Hematopoietic multipotent progenitor cell treated with erythropoietin and hydrocortisone succinate and interleukin-3 and kit ligand, for 17 days (in vitro differentiated cells): ENCODE measurements around the gene ARL6.
"Not testable (repeated sequence)": the region's sequence is repeated elsewhere in the genome, so short reads cannot be mapped to it uniquely, and the experiment has no call there.

Source experiments
- DNase-seq: peaks from one replicate; pipeline ENCODE4 v3.0.0-alpha.2; 2015; ENCODE audit warnings: low spot score

The ARL6 gene

DNA sequence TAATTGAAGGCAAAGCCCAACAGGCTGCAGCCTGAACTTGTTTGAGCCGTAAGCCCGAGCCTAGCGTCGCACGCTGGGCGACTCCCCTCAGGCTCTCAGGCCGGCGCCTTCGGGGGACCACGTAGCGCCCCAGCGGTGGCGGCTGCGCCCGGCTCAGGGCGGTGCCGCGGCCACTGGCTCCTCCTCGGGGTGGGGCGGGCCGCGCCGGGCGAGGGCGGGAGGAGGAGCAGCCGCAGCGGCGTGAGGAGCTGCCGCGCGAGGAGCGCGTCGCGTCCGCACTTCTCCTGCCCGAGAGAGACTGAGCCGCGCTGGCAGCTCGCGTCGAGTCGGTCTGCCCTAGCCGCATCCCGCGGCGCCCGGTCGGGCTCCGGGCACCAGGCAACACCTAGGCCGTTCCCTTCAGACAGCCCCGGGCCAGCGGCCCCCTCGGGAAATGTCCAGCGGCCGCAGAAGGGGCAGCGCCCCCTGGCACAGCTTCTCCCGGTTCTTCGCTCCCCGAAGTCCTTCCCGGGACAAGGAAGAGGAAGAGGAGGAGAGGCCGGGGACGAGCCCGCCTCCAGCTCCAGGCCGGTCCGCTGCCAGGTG, 57.3 kb downstream of the ARL6 start, which contains the start of gene CRYBG3:
TSS of gene CRYBG3 (plus strand) at position 238 of the 585 bp plus-strand sequence. CDS start at position 434, 196 bp downstream.
- peak; percentile 7 for DNase-seq

DNA sequence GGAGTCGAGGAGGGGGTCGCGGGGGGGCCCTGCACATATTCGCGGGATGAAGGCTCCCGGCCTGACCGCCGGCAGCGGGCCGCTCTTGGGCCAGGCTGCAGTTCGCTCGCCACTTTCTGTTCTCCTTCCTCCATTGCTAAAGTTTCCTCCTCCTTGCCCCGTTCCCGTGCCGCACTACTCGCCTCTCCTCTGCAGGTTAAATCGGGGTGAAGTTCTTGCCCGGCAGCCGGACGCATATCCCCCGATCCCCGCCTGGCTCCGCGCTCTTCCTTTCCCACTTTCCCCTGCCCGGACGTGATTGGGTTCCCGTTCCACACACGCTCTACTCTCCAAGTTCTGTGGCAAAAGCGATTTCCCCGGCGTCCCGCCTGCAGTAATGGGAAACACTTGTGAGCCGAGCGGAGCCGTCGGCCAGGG, 57.8 kb downstream of the ARL6 start:
- DNase-seq, result no peak

DNA sequence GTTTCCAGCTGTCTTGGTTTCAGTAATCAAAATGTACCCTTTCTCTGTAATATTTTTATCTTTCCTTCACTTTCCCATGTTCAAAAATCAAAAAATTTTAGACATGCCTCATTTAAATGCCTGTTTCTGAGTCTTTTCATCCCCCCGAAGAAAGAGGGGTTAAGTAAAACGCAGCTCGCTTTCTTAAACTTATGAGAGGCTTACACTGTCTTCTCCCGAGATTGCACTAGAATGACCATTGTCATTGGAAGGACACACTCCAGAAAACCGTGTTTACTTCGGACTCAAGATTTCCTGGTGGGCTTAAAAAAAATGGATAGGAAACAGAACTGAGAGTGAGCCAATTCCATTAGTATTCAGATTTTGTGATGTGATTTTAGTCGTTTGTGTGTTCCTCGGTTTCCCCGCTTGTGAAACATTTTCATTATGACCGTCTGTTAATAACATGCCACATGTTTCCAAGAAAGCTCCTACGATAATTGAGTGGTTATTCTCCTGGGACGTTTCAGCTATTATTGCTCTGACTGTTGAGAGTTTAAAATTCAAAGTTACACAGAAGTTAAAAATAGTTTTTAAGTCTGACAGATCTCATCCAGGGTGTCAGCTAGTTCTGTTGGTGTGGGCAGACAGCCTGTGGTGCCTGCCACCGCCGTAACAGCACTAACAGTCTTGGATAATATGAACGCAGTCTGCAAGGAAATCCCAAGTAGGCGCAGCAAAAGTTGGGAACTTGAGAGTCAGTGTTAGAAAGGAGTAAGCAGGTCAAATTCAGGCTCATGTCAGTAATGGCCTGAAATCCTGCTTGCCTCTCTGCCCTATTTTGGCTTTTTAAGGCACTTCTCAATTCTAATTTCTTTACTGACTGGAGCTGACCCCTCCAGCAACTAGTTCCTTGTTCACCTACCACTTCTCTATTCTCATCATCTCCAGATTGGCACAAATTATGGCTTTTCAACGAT, 58.8 kb downstream of the ARL6 start:
- no peak for DNase-seq

DNA sequence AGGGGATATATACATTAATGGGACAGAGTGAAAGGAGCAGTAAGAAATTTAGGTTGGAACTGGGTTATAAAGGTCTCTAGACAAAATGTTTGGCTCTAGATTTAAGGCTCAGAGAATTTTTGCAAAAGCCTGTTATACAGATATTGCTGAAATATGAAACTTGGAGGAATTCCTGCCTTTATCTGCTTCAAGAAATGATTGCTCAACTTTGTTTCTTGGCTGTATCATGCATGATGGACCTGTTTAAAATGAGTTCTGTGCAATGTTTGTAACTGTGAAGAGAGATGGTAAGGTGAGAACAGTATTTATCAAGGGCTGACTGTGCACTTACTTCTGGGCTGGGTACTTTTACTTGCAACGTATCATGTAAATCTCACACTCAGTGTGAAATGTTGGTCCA, 60.5 kb downstream of the ARL6 start:
- no peak for DNase-seq

DNA sequence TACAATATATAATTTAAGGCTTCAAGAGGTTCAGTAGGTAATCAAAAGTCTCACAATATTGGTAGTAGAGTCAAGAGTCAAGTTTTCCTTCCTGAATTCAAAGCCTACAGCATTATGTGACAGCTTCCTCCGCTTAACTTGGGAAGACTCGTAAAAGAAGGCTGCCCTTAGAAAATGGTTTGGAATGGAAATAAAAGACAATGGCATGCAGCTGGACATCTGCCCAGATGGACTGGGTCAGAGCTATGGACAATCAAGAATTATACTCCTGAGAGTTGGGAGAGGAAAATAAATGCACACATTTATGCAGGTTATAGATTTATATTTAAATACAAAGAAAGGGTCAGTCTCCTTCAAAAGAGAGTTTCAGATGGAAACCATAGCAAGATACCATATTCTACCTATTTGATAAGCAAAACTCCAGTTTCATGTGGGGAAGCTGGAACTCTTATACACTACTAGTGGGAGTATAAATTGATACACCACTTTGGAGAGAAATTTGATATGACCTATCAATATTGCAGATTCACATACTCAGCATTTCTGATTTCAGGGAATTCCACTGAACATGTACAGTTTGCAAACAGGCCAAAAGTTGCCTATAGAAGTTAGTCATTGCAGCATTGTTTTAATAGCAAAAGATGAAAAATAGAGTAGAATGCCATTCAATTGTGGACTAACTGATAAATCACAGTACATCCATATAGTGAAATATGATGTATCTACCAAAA, 63.3 kb downstream of the ARL6 start:
- DNase-seq, result no peak

DNA sequence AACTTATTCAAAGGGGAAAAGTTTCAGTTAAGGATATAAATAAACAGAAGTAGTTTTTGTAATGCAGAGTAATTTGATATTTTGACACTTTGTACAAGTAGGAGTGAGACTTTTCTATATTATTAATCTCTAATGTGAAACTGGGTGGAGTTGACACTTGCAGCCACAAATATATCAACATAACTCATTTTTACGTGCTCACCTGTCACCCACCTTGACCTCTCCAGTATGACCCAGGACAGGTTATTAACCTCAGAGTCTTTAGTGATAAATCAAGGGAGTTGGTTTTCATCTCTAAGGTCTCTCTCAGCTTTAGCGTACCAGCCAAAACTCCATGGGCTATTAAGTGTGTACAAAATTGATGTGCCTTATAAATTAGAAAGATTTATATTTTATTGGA, 64.6 kb downstream of the ARL6 start:
- no peak for DNase-seq

GRCh38 chr3:97830638-97831037, 66.1 kb downstream of the ARL6 start:
- no peak for DNase-seq

DNA sequence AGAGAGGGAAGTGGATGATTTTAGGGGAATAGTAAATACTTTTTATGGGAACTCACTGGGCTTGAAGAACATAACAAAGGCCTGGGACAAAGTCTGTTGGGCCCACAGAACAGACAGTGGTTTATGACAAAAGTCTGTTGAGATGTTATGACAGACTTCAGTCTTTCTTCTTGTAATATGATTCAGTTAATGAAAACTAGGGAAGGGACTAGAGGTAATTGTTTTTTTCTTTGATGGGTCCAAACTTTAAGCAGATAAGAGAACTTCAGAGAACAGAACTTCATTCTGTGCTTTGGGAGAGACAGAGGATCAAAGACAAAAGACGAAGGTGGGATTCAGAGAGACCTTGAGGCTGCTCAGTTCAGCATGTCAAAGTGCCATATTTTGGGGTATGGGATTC, 66.6 kb downstream of the ARL6 start:
- no peak for DNase-seq

GRCh38 chr3:97833184-97833583, 68.6 kb downstream of the ARL6 start:
- not testable (repeated sequence) for DNase-seq

DNA sequence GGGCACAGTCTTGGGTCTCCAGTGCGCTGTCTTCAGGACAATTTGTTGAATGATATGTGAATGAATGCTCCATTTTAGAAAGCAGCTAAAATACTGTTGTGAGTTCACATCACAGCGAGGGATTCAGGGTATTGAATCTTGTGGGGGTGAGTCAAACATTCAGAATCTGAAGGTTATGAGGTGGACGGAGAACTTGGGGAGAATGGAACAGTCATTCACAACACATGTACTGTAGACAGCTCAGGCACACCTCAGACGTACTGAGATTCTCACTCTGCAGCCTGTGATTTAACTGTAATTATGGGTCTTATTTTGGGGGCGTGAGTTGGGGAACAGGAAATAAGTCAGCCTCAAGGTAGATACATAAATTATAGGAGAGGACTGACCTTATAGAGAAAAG, 71.2 kb downstream of the ARL6 start:
- no peak for DNase-seq

DNA sequence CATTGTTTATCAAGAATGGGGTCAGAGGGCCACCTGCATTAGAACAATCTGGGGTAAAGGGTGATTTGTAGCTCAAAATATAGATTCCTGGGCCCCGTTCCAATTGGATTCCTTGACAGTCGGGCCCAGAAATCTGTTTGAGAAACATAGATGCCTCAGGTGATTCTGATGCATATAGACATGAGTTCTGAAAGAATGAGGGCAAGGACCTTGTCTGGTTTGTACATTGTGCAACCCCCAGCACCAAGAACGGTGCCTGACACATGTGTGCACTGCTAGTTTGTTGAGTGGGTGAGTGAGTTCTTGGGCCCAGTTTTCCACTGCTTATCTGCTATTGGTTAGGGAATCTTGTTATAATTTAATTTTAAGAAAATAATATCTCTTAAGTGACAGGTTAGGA, 73.8 kb downstream of the ARL6 start:
- DNase-seq, result no peak

- DNase-seq, result no peak
Observed at GRCh38 chr3:97839944-97840343, 75.4 kb downstream of the ARL6 start.

- DNase-seq, result no peak
Observed at GRCh38 chr3:97841304-97841703, 76.7 kb downstream of the ARL6 start.

DNA sequence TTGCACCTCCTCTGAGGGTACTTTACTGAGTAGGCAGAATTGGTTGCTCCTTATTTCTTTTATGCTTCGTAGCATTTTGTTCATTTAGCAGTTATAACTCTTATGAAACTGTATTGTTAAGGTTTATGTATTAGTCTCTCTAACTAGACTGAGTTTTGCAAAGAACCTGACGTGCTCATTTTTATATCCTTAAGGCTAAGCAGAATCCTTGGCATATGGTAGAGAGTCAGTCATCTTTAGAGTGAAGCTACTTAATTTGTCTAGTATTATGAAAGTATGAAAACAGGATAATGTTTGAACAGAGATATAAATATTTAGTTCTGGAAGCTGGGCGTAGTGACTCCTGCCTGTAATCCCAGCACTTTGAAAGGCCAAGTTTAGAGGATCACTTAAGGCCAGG, 77.4 kb downstream of the ARL6 start:
- no peak for DNase-seq

GRCh38 chr3:97848779-97849178, 84.2 kb downstream of the ARL6 start:
- DNase-seq, result no peak
